KMS-11 (cell line): ENCODE results near the gene HAPSTR1.

Experiments used
- H2AFZ ChIP-seq: fragments of 200-600 bp; sonication (generic); 2 replicates; pipeline ENCODE4 v1.6.1; 2016; ENCODE audit warnings: antibody characterized with exemption, mixed run types, low read depth
- H3K27ac ChIP-seq: fragments of 200-600 bp; sonication (generic); 2 replicates; pipeline ENCODE4 v1.6.1; 2016; ENCODE audit warnings: mild to moderate bottlenecking, mixed run types
- H3K27me3 ChIP-seq: fragments of 200-600 bp; sonication (generic); 2 replicates; pipeline ENCODE4 v1.6.1; 2017; ENCODE audit warnings: mild to moderate bottlenecking, low read depth, mixed run types, moderate library complexity; ENCODE audit not compliant: insufficient read depth
- H3K36me3 ChIP-seq: fragments of 200-600 bp; sonication (generic); 2 replicates; pipeline ENCODE4 v1.6.1; 2017; ENCODE audit warnings: mild to moderate bottlenecking, mixed run types; ENCODE audit not compliant: insufficient read depth
- H3K4me1 ChIP-seq: fragments of 200-600 bp; sonication (generic); 2 replicates; pipeline ENCODE4 v1.6.1; 2016; ENCODE audit warnings: mild to moderate bottlenecking, low read depth, mixed run types; ENCODE audit not compliant: poor library complexity, severe bottlenecking
- H3K4me2 ChIP-seq: fragments of 200-600 bp; sonication (generic); 2 replicates; pipeline ENCODE4 v1.7.0; 2016; ENCODE audit warnings: mild to moderate bottlenecking, mixed run types
- H3K4me3 ChIP-seq: fragments of 200-600 bp; sonication (generic); IDR thresholded peaks from 2 replicates; pipeline ENCODE4 v1.6.1; 2017; ENCODE audit warnings: low read depth, low read length, mixed read lengths; ENCODE audit not compliant: insufficient read depth
- H3K79me2 ChIP-seq: fragments of 200-600 bp; sonication (generic); 2 replicates; pipeline ENCODE4 v1.6.1; 2016; ENCODE audit warnings: low read depth, mixed run types; ENCODE audit not compliant: insufficient read depth
- H3K9ac ChIP-seq: fragments of 200-600 bp; sonication (generic); 2 replicates; pipeline ENCODE4 v1.6.1; 2016; ENCODE audit warnings: mild to moderate bottlenecking, mixed run types
- H4K20me1 ChIP-seq: fragments of 200-600 bp; sonication (generic); 2 replicates; pipeline ENCODE4 v1.6.1; 2016; ENCODE audit warnings: mild to moderate bottlenecking, mixed run types; ENCODE audit not compliant: insufficient read depth
- TF ChIP-seq, protein P1 (sequence below): fragments of 200-600 bp; sonication (generic); conservative IDR thresholded peaks from 2 replicates; pipeline ENCODE4 v1.6.1; 2017; ENCODE audit warnings: low read depth, mild to moderate bottlenecking, antibody characterized with exemption, low read length, moderate library complexity, mixed read lengths

HAPSTR1 gene

DNA sequence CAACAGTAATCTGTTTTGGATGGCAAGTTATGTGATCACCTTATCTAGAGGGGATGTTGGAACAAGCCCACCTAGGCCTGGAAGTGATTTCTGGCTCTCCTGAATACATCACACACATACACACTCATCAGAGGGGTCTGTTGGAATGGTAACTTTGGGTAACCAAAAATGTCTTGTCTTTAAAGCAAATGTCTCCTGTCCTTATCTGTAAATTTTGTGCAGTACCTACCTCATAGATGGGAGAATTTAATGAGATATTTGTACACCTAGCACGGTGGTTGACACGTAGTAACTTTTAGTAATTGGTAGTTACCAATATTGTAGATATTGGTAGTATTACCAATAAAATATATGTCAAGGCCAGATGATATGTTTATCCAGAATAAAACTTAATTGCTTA, 24.7 kb downstream of the HAPSTR1 start:
- peaks cover 33% of the 10 kb centered on the region for H4K20me1 ChIP-seq
- H3K36me3 ChIP-seq = peaks cover 14% of the 10 kb centered on the region; the same call in 1 of the 2 replicates
- no peak overlapping the region for H3K9ac ChIP-seq
- H3K4me2 ChIP-seq = no peak overlapping the region
- H3K4me1 ChIP-seq = peaks cover 15% of the 10 kb centered on the region
- no peaks in the 10 kb centered on the region for H3K27me3 ChIP-seq
- no peak overlapping the region for H3K27ac ChIP-seq
- H3K4me3 ChIP-seq = no peak overlapping the region
- H3K79me2 ChIP-seq = peaks cover 76% of the 10 kb centered on the region
- no peak overlapping the region for H2AFZ ChIP-seq
- TF ChIP-seq, protein P1, sequence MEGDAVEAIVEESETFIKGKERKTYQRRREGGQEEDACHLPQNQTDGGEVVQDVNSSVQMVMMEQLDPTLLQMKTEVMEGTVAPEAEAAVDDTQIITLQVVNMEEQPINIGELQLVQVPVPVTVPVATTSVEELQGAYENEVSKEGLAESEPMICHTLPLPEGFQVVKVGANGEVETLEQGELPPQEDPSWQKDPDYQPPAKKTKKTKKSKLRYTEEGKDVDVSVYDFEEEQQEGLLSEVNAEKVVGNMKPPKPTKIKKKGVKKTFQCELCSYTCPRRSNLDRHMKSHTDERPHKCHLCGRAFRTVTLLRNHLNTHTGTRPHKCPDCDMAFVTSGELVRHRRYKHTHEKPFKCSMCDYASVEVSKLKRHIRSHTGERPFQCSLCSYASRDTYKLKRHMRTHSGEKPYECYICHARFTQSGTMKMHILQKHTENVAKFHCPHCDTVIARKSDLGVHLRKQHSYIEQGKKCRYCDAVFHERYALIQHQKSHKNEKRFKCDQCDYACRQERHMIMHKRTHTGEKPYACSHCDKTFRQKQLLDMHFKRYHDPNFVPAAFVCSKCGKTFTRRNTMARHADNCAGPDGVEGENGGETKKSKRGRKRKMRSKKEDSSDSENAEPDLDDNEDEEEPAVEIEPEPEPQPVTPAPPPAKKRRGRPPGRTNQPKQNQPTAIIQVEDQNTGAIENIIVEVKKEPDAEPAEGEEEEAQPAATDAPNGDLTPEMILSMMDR = no peak

DNA sequence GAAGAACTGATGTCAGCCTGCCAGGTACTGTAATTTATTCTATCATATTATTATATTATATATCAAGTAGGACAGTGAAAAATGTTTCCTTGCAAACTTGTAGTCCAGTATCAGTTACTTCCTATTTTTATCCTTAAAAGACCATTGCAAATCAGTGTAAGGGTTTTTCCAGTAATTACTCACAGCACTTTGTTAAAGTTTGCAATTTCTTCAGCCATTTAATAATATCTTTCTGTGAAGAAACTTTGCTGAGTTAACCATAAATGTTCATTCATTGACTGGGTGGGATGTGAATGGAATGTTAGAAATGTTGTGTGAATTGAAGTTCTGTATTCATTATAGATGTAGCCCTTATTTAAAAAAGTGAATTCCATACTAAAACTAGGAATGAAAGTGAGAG, 26.7 kb downstream of the HAPSTR1 start:
- Histone ChIP-seq H3K4me2 (no peak overlapping the region), H3K27me3 (no peaks in the 10 kb centered on the region), H3K36me3 (peaks cover 14% of the 10 kb centered on the region; the same call in 1 of the 2 replicates), H2AFZ (no peak overlapping the region), H4K20me1 (peaks cover 17% of the 10 kb centered on the region; the same call in 1 of the 2 replicates), H3K9ac (no peak overlapping the region), H3K79me2 (peaks cover 67% of the 10 kb centered on the region; the same call in 1 of the 2 replicates), H3K4me1 (no peaks in the 10 kb centered on the region), H3K4me3 (no peak overlapping the region), H3K27ac (no peak overlapping the region)
- TF ChIP-seq, protein P1 = no peak

DNA sequence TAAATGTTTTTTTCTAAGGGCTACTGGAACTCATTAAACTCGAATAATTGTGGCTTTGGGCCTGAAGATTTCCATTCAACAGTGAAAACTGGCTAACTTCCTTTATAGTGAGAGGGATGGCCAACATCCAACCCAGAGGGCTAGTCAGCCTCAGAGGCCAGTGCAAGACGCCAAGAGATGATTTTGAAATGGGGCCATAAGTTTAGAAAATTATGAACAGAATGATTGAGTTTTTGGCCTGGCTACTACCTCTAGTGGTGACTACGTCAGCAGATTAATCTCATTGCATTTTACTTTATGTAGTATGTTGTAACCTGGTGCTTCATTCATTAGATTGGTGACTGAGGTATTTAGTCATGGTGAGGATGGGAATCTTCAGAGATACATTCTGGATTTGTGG, 28.4 kb downstream of the HAPSTR1 start:
- peaks cover 14% of the 10 kb centered on the region; the same call in 1 of the 2 replicates for H3K36me3 ChIP-seq
- H3K4me3 ChIP-seq = no peak overlapping the region
- TF ChIP-seq, protein P1 = no peak
- no peak overlapping the region for H2AFZ ChIP-seq
- no peak overlapping the region for H3K9ac ChIP-seq
- peaks cover 51% of the 10 kb centered on the region; the same call in 1 of the 2 replicates for H3K79me2 ChIP-seq
- H3K27me3 ChIP-seq = no peaks in the 10 kb centered on the region
- 0 out of 2 replicates have a peak, but pooled peaks cover 8% of the 10 kb centered on the region for H4K20me1 ChIP-seq
- H3K27ac ChIP-seq = no peak overlapping the region
- no peak overlapping the region for H3K4me2 ChIP-seq
- no peaks in the 10 kb centered on the region for H3K4me1 ChIP-seq

DNA sequence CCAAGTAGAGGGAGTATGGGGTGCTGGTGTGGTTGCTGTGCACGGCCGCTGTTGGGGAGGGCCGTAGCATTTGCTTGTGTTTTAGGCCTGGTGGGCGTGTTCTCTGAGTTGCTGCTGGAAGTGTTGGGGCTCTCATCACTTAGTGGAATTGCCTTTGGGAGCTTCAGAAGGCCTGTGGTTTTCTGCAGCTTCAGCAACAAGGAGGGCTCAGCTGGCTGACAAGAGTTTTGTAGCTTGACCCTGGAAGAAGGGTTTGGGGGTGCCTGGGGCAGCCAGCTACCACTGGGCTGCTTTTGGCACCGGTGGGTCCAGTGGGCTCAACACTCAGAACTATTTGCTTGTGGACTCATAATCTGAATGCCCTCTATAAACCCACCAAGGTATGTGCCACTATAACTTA, 30.9 kb downstream of the HAPSTR1 start:
- TF ChIP-seq, protein P1 = no peak
- H2AFZ ChIP-seq = no peak overlapping the region
- H3K36me3 ChIP-seq = peaks cover 4% of the 10 kb centered on the region; the same call in 1 of the 2 replicates
- peaks cover 26% of the 10 kb centered on the region; the same call in 1 of the 2 replicates for H3K79me2 ChIP-seq
- no peak overlapping the region for H3K27ac ChIP-seq
- H3K9ac ChIP-seq = no peak overlapping the region
- no peaks in the 10 kb centered on the region for H3K4me1 ChIP-seq
- H3K4me3 ChIP-seq = no peak overlapping the region
- H3K4me2 ChIP-seq = no peak overlapping the region
- no peaks in the 10 kb centered on the region for H3K27me3 ChIP-seq
- no peaks in the 10 kb centered on the region for H4K20me1 ChIP-seq
